ENCODE data around the gene EPM2AIP1.
"Not testable (repeated sequence)": the region's sequence is repeated elsewhere in the genome, so short reads cannot be mapped to it uniquely, and the experiment has no call there.

The EPM2AIP1 gene

DNA sequence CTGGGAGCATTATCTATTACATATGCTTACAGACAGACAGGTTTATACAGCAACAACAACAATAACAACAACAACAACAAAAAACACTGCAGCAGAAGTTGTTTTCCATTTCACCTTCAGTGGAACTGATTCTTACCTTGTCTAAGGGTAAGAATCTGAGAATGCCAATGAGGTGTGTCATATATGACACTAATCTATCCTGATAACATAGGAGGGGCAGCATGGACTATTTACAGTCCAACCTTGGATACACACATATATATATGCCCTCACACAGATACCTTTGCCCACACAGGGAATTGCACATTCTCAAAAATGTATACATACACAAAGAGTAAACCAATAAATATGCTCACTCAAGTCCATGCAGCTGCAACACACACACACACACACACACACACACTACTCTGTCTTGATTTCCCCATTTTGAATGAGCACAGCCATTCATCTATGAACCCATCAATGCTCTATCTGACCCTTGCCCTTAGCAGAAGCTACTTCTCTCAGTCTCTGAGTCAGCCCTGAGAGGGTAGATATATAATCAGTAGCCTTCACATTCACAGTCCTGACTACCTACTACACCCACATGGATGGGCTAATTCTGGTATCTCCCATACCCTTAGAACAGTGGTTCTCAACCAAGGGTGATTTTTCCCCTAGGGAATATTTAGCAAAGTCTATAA lies 38.3 kb downstream of the EPM2AIP1 start:
- no peak for DNase-seq (ENCODE audit: low spot score)

- DNase-seq (ENCODE audit: low spot score), result not testable (repeated sequence)
Observed at GRCh38 chr3:36947814-36948213, 45.1 kb downstream of the EPM2AIP1 start.

DNA sequence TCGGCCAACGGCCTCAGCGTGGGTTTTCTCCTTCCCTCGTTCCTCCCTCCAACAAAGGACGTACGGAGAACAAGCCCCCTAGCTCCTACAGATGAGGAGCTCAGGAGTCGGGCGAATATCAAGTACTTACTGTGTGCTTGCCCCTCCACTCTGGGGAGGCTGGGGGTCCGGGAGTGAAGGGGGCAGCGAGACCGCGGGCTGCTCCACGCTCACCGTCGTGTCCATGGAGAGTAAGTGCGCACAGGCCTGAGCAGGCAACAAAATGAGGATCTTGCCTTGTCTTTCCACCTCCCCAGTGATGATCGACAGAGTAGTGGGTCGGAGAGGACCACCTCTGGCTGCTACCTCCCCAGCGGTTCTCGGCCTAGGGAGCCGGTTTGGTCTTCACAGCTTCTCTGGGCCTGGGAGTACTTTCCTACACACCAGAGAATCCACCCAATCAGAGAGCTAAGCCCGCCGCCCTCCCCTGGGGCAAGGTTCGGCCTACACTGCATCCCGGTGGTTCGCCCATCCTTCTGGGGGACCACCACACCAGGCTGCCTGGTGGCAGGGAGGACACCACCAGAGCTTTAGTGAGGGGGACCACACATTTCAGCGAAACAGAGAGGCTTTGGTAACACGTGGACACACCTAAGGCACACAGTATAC lies 47.5 kb downstream of the EPM2AIP1 start:
- DNase-seq (ENCODE audit: low spot score), result no peak

- DNase-seq (ENCODE audit: low spot score), result peak; percentile 76
Observed at GRCh38 chr3:36944641-36945270, 48.2 kb downstream of the EPM2AIP1 start, which contains the start of gene TRANK1. Gene TRANK1 (minus strand): TSS chr3:36945054. CDS start chr3:36944809, 245 bp downstream.

DNA sequence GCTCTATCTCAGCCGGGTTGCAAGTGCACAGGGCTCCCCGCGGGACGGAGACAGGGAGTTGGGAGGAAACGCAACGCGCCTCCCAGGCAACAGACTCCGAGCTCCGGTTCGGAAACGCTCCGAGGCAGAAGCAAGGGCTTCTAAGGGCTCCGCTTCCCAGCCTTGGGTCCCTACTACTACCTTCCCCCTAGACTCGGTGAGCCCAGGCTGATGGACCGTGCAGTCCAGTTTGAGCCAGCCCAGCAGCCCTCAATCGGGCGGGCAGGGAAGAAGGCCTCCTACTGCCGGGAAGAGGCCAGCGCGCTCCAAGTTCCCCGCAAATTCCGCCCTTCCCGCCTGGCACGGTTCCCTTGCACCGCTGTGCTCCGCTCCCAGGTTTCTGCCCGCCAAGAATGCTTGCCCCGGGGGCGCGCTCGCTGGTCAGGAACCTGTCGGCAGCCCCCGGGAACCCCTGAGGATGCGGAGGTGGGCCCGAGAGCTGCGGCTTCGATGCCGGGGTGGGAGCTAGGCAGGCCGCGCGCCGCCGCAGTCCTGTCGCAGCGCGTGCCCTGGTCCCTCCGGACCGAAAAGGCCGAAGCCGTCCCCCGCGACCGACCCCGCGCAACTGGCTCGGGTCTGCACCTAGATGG lies 48.8 kb downstream of the EPM2AIP1 start:
- peak; percentile 67 for DNase-seq (ENCODE audit: low spot score)

DNA sequence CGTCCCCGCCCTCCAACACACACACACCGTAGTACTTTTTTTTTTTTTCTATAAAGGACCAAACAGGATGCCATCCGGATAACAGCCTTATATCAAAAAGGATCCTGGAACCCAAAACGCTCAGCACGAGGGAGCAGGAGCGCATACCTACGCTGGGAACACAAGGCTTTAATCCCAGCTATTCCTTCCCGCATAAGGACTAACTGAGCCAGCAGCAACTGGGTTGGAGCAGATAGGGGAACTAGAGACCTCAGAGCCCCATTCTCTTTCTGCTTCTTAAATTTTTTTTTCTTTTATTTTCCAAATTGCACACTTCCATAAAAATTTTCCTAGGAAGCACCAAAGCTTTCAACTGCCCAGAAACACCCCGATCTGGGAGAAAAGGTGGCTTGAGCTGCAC lies 49.3 kb downstream of the EPM2AIP1 start:
- no peak for DNase-seq (ENCODE audit: low spot score)

GRCh38 chr3:36942638-36943248 lies 50.2 kb downstream of the EPM2AIP1 start:
- DNase-seq (ENCODE audit: low spot score), result no peak

DNA sequence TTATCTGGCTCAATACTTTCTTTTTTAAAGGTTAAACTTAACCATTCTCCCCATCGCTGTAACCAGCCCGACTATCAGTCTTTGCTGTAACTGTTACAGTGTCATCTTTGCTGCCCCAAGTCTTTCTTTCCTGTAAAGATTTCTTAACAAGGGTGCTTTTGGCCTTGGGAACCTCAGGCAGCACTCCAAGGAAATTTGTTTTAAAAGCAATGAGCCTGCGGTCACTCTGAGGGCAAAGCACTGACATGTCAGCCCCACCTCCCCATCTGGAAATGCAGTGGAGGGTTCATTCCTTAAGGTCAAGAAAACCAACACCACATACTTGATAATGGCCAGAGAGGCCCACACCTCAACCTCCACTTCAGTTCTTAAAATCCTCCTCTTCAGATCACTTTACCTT lies 51.3 kb downstream of the EPM2AIP1 start:
- no peak for DNase-seq (ENCODE audit: low spot score)

DNA sequence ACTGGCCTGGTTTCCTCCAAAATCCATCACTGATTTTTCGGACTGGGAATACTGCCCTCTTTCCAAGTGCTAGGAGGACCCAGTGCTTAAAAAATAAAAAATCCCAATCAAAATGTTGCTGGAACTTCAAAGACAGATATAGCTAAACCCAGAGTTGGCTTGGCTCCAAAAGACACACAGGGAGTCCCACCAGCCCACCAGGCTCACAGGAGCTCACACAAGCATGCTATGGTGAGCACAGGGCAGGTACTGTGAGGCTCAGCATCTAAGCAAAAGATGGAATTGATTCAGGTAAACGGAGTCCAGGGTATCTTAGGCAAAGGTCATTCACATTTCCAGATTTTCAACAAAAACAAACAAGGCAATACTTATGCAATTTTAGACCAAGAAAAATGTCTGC lies 51.8 kb downstream of the EPM2AIP1 start:
- DNase-seq (ENCODE audit: low spot score), result no peak

DNA sequence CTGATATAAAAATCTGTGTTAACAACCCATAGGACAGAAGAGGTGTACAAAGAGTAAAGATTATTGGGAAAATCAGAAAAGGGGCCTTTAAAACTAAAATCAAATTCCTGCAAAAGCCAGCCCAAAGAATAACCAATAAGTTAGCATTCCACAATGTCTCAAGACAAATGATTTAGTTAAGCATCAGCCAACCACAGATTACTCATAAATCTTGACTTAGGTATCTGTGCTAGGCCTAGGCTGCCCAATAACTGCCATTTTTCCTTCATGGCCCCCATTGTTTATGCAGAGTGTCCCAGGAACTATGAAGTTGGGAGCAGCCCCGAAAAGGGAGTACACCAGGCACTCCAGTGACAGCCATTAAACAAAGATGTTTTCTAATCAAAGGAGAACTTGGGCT lies 55.4 kb downstream of the EPM2AIP1 start:
- DNase-seq (ENCODE audit: low spot score), result no peak
